K562 (cell line): ENCODE measurements around the gene SYNGR4. TPM values are rescaled to one million over a fixed set of nuclear protein-coding genes. Genes with fewer than 3 reads are reported as not detected.

ENCODE experiments used
- CXXC5 ChIP-seq: fragments of 250-450 bp; sonication (Bioruptor Pico); IDR thresholded peaks from 2 replicates; pipeline ENCODE4 v1.8.0; 2022; ENCODE audit warnings: inconsistent platforms, mild to moderate bottlenecking, moderate library complexity
- FOXA1 ChIP-seq: fragments of 450-650 bp; IDR thresholded peaks from 2 replicates; pipeline ENCODE4 v1.6.1; 2016; ENCODE audit warnings: mild to moderate bottlenecking, borderline replicate concordance
- HCFC1 ChIP-seq: IDR thresholded peaks from 2 replicates; pipeline ENCODE4 v1.6.1; 2012; ENCODE audit warnings: low read depth, low read length, improper control_type of control experiment
- KDM1A ChIP-seq, 2 experiments: fragments of 450-650 bp; IDR thresholded peaks; 2 replicates each; pipeline ENCODE4 v1.6.1; 2016; ENCODE audit warnings: mild to moderate bottlenecking in 2 of 2
- NFE2 ChIP-seq: IDR thresholded peaks from 2 replicates; pipeline ENCODE4 v1.6.1; 2014; ENCODE audit warnings: antibody characterized with exemption, low read depth
- POLR2G ChIP-seq: fragments of 200-400 bp; formaldehyde crosslinking; IDR thresholded peaks from 2 replicates; pipeline ENCODE4 v1.6.1; 2017; ENCODE audit warnings: low read depth, mild to moderate bottlenecking, antibody characterized with exemption, low read length, moderate library complexity
- PRPF4 ChIP-seq: fragments of 200-400 bp; formaldehyde crosslinking; IDR thresholded peaks from one replicate; pipeline ENCODE4 v1.6.1; 2017; ENCODE audit warnings: low read length, low read depth, mild to moderate bottlenecking; ENCODE audit not compliant: insufficient read depth, poor library complexity, severe bottlenecking
- RBM34 ChIP-seq: fragments of 200-400 bp; formaldehyde crosslinking; IDR thresholded peaks from 2 replicates; pipeline ENCODE4 v1.6.1; 2018; ENCODE audit warnings: low read length, borderline replicate concordance; ENCODE audit not compliant: insufficient read depth
- SIX5 ChIP-seq, 2 experiments: IDR thresholded peaks; 2 replicates each; pipeline ENCODE4 v1.6.1; 2011; ENCODE audit warnings: low read length in 2 of 2, borderline replicate concordance in 1 of 2, low read depth in 1 of 2, mild to moderate bottlenecking in 1 of 2, moderate library complexity in 1 of 2; ENCODE audit not compliant: insufficient read depth in 1 of 2
- SREBF1 ChIP-seq: fragments of 150-350 bp; IDR thresholded peaks from 2 replicates; pipeline ENCODE4 v1.6.1; 2014; ENCODE audit warnings: antibody characterized with exemption, low read depth, low read length, borderline replicate concordance
- STAT5A ChIP-seq: IDR thresholded peaks from 2 replicates; pipeline ENCODE4 v1.6.1; 2012; ENCODE audit warnings: low read length, inconsistent platforms, borderline replicate concordance
- TAF7 ChIP-seq: fragments of 450-650 bp; IDR thresholded peaks from 2 replicates; pipeline ENCODE4 v1.6.1; 2016; ENCODE audit warnings: missing genetic modification characterization, missing compliant biosample characterization
- YY1 ChIP-seq, 3 experiments: IDR thresholded peaks; 2 replicates each; pipeline ENCODE4 v1.6.1; 2011; ENCODE audit warnings: low read length in 2 of 3, mild to moderate bottlenecking in 2 of 3, moderate library complexity in 2 of 3, borderline replicate concordance in 1 of 3, control low read depth in 1 of 3, low read depth in 1 of 3; ENCODE audit not compliant: insufficient read depth in 3 of 3, insufficient replicate concordance in 2 of 3, control insufficient read depth in 1 of 3, insufficient read length in 1 of 3; ENCODE audit errors: extremely low read depth in 1 of 3
- ZNF134 ChIP-seq: fragments of 250-450 bp; sonication (Bioruptor Pico); conservative IDR thresholded peaks from 2 replicates; pipeline ENCODE4 v1.4.0; 2020
- polyA plus RNA-seq, 8 experiments: library from polyadenylated mRNA; depleted of rRNA in 4 of 8; stranded (reverse) in 5 of 8; unstranded in 3 of 8; fragments of >200 nt; fragmentation: Nextera tagmentation in 2 of 8; fragmentation: Illumina TruSeq in 1 of 8; extraction: Ambion mirVana in 2 of 8; extraction: Trizol in 1 of 8; gene quantifications; 2 replicates each; pipeline versions ENCODE4 v1.2.1 to v1.2.3, GENCODE V29; 2011 to 2014; ENCODE audit warnings: inconsistent platforms in 1 of 8, missing spikeins in 1 of 8
- total RNA-seq, 7 experiments: library from RNA; depleted of rRNA in 6 of 7; stranded (reverse); fragments of >200 nt in 6 of 7; fragmentation: Illumina TruSeq in 2 of 7; extraction: Trizol in 2 of 7; gene quantifications; 2 replicates each; pipeline versions ENCODE4 v1.2.1 to v1.2.3, GENCODE V29; 2011 to 2021; ENCODE audit warnings: low replicate concordance in 1 of 7
- TF ChIP-seq, protein P1 (sequence below), 2 experiments: fragments of 450-650 bp; IDR thresholded peaks; 2 replicates each; pipeline ENCODE4 v1.6.1; 2016
- TF ChIP-seq, protein P2 (sequence below), 3 experiments: fragments of 200-800 bp in 1 of 3; sonication (Bioruptor generic) in 1 of 3; sonication (generic) in 1 of 3; formaldehyde crosslinking in 1 of 3; IDR thresholded peaks; 2 replicates each; pipeline versions ENCODE4 v1.6.1 to v1.8.0; 2016 to 2022; ENCODE audit warnings: mild to moderate bottlenecking in 2 of 3, missing compliant biosample characterization in 2 of 3, missing genetic modification characterization in 2 of 3, missing genetic modification reagents in 1 of 3

Gene SYNGR4
- total and polyA plus RNA-seq, 9 of the 15 experiments (the other 6 are each of a cell fraction or from before 2014, with no cell fraction given), result 0.07 to 0.14 TPM; not detected in 7

DNA sequence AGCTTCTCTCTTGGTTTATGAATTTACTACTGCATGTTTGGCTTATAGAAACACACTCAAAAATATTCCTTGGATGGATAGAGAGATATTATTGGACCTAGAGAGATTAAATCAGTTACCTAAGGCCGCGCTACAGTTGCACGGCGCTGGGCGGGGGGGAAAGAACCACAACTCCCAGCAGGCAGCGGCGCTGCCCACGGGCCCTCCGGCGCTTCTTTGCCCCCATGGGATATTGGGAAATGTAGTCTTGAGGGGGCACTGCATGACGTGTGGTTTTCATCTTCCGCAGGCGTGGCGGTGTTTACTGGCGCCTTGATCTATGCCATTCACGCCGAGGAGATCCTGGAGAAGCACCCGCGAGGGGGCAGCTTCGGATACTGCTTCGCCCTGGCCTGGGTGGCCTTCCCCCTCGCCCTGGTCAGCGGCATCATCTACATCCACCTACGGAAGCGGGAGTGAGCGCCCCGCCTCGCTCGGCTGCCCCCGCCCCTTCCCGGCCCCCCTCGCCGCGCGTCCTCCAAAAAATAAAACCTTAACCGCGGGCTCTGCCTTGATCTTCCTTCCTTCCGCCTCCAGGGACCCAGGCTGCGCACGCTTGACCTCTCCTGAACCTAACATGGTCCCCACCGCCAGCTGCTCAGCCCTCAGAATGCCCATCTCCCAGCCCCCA, 34.0 kb upstream of the SYNGR4 start (continued):
- TF ChIP-seq TAF7 (tag) (no peak), KDM1A (IDR thresholded peaks at IDR 0.05) (no peak), YY1 (IDR thresholded peaks at IDR 0.05; ENCODE audit: borderline replicate concordance in 1 of 3, control insufficient read depth in 1 of 3, extremely low read depth in 1 of 3, insufficient read depth in 3 of 3, insufficient read length in 1 of 3, insufficient replicate concordance in 2 of 3, low read depth in 1 of 3, low read length in 2 of 3) (peak in 1 of 3 experiments; percentile 26), HCFC1 (peak; percentile 85), RBM34 (no peak), STAT5A (no peak), SREBF1 (no peak), PRPF4 (no peak), ZNF134 (no peak), FOXA1 (no peak), NFE2 (no peak), POLR2G (peak; percentile 48; the same call in 1 of the 2 replicates), CXXC5 (CRISPR knock-in tag) (no peak), SIX5 (IDR thresholded peaks at IDR 0.05; ENCODE audit: borderline replicate concordance in 1 of 2, insufficient read depth in 1 of 2, low read depth in 1 of 2, low read length in 2 of 2) (peak; percentile 62 to 72; a peak in 3 of 4 replicates)
- TF ChIP-seq, protein P1, sequence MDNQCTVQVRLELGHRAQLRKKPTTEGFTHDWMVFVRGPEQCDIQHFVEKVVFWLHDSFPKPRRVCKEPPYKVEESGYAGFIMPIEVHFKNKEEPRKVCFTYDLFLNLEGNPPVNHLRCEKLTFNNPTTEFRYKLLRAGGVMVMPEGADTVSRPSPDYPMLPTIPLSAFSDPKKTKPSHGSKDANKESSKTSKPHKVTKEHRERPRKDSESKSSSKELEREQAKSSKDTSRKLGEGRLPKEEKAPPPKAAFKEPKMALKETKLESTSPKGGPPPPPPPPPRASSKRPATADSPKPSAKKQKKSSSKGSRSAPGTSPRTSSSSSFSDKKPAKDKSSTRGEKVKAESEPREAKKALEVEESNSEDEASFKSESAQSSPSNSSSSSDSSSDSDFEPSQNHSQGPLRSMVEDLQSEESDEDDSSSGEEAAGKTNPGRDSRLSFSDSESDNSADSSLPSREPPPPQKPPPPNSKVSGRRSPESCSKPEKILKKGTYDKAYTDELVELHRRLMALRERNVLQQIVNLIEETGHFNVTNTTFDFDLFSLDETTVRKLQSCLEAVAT (IDR thresholded peaks at IDR 0.05), result no peak
- TF ChIP-seq, protein P2, sequence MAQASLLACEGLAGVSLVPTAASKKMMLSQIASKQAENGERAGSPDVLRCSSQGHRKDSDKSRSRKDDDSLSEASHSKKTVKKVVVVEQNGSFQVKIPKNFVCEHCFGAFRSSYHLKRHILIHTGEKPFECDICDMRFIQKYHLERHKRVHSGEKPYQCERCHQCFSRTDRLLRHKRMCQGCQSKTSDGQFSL (CRISPR knock-in tag; IDR thresholded peaks at IDR 0.05), result peak; percentile 86
- TF ChIP-seq, protein P2 (tag; IDR thresholded peaks at IDR 0.05), result peak in 1 of 2 experiments; percentile 55; a peak in 1 of 4 replicates
